NB4 (cell line): Measurements from ENCODE around the gene SNRK.
A peak's percentile ranks its signal among the peaks of the same experiment; 100 is the strongest.

Experiments used
- DNase-seq: peaks from one replicate; pipeline ENCODE4 v3.0.0; 2010; ENCODE audit warnings: low read depth
- H3K4me3 ChIP-seq: one replicate; pipeline ENCODE4 v1.5.1; 2011; ENCODE audit warnings: mild to moderate bottlenecking, low read depth, low read length, moderate library complexity
- CTCF ChIP-seq: IDR thresholded peaks from one replicate; pipeline ENCODE4 v1.5.1; 2012; ENCODE audit warnings: low read depth, low read length
- MAX ChIP-seq: IDR thresholded peaks from 2 replicates; pipeline ENCODE4 v1.6.1; 2011; ENCODE audit warnings: low read depth, low read length
- MYC ChIP-seq: IDR thresholded peaks from 2 replicates; pipeline ENCODE4 v1.6.1; 2011; ENCODE audit warnings: low read depth, low read length
- POLR2A ChIP-seq: IDR thresholded peaks from 2 replicates; pipeline ENCODE4 v1.6.1; 2011; ENCODE audit warnings: mild to moderate bottlenecking; ENCODE audit not compliant: insufficient read length; ENCODE audit errors: extremely low read depth

SNRK gene

GRCh38 chr3:43323541-43323940 lies 37.2 kb downstream of the SNRK start:
- TF ChIP-seq CTCF (no peak), MYC (no peak), POLR2A (no peak), MAX (no peak)
- H3K4me3 ChIP-seq = no peak overlapping the region
- DNase-seq = no peak

- peak; percentile 73 for DNase-seq
- no peak for TF ChIP-seq CTCF
- no peak for TF ChIP-seq MYC
- no peak overlapping the region for H3K4me3 ChIP-seq
Observed at GRCh38 chr3:43326891-43327581, 40.7 kb downstream of the SNRK start.

GRCh38 chr3:43327582-43327979 lies 41.2 kb downstream of the SNRK start:
- no peak overlapping the region for H3K4me3 ChIP-seq
- DNase-seq = peak; percentile 42
- TF ChIP-seq CTCF = no peak

- no peak for DNase-seq
- H3K4me3 ChIP-seq = no peak overlapping the region
- TF ChIP-seq POLR2A (no peak), MYC (no peak), MAX (no peak), CTCF (no peak)
Observed at GRCh38 chr3:43328653-43329052, 42.3 kb downstream of the SNRK start.

GRCh38 chr3:43330981-43331380 lies 44.6 kb downstream of the SNRK start:
- no peak overlapping the region for H3K4me3 ChIP-seq
- TF ChIP-seq POLR2A (no peak), MAX (no peak), MYC (no peak)
- no peak for DNase-seq

GRCh38 chr3:43331381-43331780 lies 45.0 kb downstream of the SNRK start:
- H3K4me3 ChIP-seq = no peak overlapping the region
- TF ChIP-seq POLR2A (no peak), CTCF (no peak), MYC (no peak), MAX (no peak)
- DNase-seq = peak; percentile 4
